ENCODE measurements around the gene SLTM. TPM values are rescaled to one million over a fixed set of nuclear protein-coding genes. Genes with fewer than 3 reads are reported as not detected.

Gene SLTM
- total RNA-seq, 4 donors from 2014 or later = 129 to 166 (median 151) TPM

DNA sequence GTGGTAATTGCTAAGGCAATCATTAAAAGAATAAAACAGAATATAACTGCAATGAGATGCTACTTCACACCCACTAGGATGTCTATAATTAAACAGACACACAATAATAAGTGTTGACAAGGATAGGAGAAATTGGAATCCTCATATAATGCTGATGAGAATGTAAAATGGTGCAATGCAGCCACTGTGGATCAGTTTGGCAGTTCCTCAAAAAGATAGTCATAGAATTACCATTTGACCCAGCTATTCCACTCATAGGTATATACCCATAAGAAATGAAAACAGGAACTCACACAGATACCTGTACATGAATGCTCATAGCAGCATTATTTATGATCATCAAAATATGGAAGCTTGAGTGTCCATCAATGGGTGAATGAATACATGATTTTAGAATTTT is 44.4 kb upstream of the SLTM start:
- no peaks in the 10 kb centered on the region for H3K4me1 ChIP-seq
- H3K36me3 ChIP-seq = no peaks in the 10 kb centered on the region
- no peaks in the 10 kb centered on the region for H3K9me3 ChIP-seq
- intact Hi-C loops (cut with DNase I) = loop anchor here (5.0 kb wide), 1 partner anchor 514 kb away; no protein-coding TSS in a partner anchor
- H3K27me3 ChIP-seq = no peaks in the 10 kb centered on the region
- no peak for TF ChIP-seq POLR2A (IDR thresholded peaks at IDR 0.05)
- TF ChIP-seq, protein P1, sequence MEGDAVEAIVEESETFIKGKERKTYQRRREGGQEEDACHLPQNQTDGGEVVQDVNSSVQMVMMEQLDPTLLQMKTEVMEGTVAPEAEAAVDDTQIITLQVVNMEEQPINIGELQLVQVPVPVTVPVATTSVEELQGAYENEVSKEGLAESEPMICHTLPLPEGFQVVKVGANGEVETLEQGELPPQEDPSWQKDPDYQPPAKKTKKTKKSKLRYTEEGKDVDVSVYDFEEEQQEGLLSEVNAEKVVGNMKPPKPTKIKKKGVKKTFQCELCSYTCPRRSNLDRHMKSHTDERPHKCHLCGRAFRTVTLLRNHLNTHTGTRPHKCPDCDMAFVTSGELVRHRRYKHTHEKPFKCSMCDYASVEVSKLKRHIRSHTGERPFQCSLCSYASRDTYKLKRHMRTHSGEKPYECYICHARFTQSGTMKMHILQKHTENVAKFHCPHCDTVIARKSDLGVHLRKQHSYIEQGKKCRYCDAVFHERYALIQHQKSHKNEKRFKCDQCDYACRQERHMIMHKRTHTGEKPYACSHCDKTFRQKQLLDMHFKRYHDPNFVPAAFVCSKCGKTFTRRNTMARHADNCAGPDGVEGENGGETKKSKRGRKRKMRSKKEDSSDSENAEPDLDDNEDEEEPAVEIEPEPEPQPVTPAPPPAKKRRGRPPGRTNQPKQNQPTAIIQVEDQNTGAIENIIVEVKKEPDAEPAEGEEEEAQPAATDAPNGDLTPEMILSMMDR (IDR thresholded peaks at IDR 0.05) = no peak
- no peak overlapping the region for H3K4me3 ChIP-seq (replicated peaks in 1 of 3)
- H3K27ac ChIP-seq = no peak overlapping the region
- no peak for DNase-seq

DNA sequence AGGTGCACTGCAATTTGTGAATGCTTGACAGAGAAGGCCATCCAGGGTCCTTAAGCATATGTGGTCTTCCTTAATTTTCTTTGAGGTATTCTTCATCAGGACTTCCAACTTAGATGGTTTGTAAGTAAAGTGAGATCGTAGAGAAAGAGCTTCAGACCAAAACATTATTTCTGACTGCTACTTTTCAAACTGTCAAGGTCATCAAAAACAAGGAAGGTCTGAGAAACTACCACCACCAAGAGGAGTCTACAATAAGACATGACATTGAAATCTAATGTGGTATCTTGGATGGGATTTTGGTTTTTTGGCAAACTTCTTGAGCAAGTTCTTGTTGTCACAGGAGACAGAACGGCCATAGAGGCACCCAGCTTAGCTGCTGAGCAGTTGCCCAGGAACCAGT is 34.0 kb upstream of the SLTM start:
- H3K9me3 ChIP-seq = no peaks in the 10 kb centered on the region
- no peak overlapping the region for H3K4me3 ChIP-seq (replicated peaks in 1 of 3)
- intact Hi-C loops (cut with DNase I) = no loop called here
- no peaks in the 10 kb centered on the region for H3K4me1 ChIP-seq
- H3K27me3 ChIP-seq = no peaks in the 10 kb centered on the region
- 87 to 89% methylated on average over 2 of the region's 2 CpGs for WGBS, 2 donors
- H3K27ac ChIP-seq = no peak overlapping the region
- DNase-seq = no peak
- H3K36me3 ChIP-seq = no peaks in the 10 kb centered on the region
- TF ChIP-seq POLR2A (IDR thresholded peaks at IDR 0.05) = no peak
- TF ChIP-seq, protein P1 (IDR thresholded peaks at IDR 0.05) = no peak

DNA sequence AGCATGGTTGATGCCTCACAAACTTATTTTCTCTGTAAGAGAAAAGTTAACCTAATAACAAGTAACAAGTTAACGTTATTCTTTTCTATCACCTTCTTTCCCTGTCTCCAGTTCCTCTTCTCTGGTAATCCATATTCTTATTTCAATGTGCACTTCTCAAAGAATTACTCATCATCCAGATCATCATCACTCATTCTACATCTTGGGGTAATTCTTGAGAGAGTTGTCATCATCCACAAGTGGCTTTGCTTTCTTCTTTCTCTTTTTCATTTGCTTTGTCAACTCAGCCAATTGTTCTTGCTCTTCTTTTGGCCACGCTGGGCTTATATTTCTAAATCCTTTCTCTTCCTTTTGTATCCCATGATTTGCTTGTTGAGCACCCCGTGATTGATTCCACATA is 33.2 kb upstream of the SLTM start:
- no peak overlapping the region for H3K4me3 ChIP-seq (replicated peaks in 1 of 3)
- H3K9me3 ChIP-seq = no peaks in the 10 kb centered on the region
- no peaks in the 10 kb centered on the region for H3K36me3 ChIP-seq
- DNase-seq = no peak
- 84 to 86% methylated on average over 3 of the region's 3 CpGs for WGBS, 2 donors
- TF ChIP-seq, protein P1 (IDR thresholded peaks at IDR 0.05) = no peak
- H3K4me1 ChIP-seq = no peaks in the 10 kb centered on the region
- intact Hi-C loops (cut with DNase I) = no loop called here
- no peak overlapping the region for H3K27ac ChIP-seq
- no peaks in the 10 kb centered on the region for H3K27me3 ChIP-seq

DNA sequence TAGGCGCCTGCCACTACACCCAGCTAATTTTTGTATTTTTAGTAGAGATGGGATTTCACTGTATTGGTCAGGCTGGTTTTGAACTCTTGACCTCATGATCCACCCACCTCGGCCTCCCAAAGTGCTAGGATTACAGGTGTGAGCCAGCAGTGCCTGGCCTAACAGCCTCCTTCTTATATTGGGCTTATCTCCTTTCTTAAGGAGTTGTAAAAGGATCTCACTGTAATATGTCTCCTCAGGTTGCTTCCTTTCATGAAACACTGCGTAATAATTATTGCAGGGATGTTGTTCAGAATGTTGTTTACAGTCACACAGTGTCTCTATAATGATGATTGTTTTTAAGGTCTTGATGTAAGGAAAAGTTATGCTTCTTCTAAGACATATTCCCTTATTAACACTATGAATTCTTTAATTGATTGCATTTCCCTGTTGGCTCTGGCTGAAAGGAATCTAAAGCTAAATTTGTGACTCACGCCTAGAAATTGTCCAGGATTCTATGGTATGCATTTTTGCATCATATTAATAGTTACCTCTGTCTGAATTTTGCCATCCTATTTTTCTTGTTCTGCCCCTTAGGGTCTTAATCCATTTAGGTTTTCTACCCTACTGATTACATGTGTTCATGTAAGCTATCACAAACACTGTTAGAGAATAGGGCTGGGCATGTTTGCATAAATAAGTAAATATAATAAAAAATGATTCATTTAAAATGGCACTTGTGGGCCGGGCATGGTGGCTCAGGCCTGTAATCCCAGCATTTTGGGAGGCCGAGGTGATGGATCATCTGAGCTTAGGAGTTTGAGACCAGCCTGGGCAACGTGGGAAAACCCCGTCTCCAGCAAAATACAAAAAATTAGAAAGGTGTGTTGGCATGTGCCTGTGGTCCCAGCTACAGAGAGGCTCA is 29.4 kb upstream of the SLTM start:
- intact Hi-C loops (cut with DNase I) = no loop called here
- WGBS, 2 donors = 94% methylated on average over 8 of the region's 8 CpGs
- H3K9me3 ChIP-seq = no peaks in the 10 kb centered on the region
- no peak overlapping the region for H3K4me3 ChIP-seq (replicated peaks in 1 of 3)
- DNase-seq = no peak
- no peaks in the 10 kb centered on the region for H3K27me3 ChIP-seq
- TF ChIP-seq, protein P1 (IDR thresholded peaks at IDR 0.05) = no peak
- TF ChIP-seq POLR2A (IDR thresholded peaks at IDR 0.05) = no peak
- no peaks in the 10 kb centered on the region for H3K36me3 ChIP-seq
- H3K27ac ChIP-seq = no peak overlapping the region
- H3K4me1 ChIP-seq = no peaks in the 10 kb centered on the region

DNA sequence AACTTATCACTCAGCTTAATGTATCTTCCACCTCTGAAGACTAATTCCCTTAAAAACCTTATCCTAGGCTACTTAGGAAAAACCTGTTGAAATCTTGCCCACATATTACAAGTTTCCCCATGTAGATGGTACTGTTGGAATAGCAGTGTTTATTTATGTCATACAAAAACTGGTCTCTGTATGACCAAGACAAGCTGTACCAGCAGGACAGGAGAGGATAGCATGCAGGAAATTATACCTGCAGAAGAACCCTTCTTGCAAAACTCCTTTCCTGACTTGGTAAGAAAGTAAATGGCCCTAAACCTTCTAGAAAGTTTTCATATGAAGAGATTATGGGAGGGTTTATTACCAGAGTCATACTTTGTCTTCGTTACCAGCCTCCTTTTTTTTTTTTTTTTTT is 28.7 kb upstream of the SLTM start:
- intact Hi-C loops (cut with DNase I) = no loop called here
- Histone ChIP-seq H3K27me3 (no peaks in the 10 kb centered on the region), H3K9me3 (no peaks in the 10 kb centered on the region), H3K4me1 (no peaks in the 10 kb centered on the region), H3K27ac (no peak overlapping the region), H3K36me3 (no peaks in the 10 kb centered on the region), H3K4me3 (replicated peaks in 1 of 3) (no peak overlapping the region)
- DNase-seq = no peak
- TF ChIP-seq, protein P1 (IDR thresholded peaks at IDR 0.05) = no peak
- TF ChIP-seq POLR2A (IDR thresholded peaks at IDR 0.05) = no peak
- 74 to 86% methylated on average over 1 of the region's 1 CpG for WGBS, 2 donors
